Measurements from ENCODE around the gene LYST. TPM values are rescaled to one million over a fixed set of nuclear protein-coding genes. Genes with fewer than 3 reads are reported as not detected.
"Not testable (repeated sequence)": the region's sequence is repeated elsewhere in the genome, so short reads cannot be mapped to it uniquely, and the experiment has no call there.

Gene LYST
- total RNA-seq, 1 donor from 2014 or later: 78.2 TPM

- DNase-seq (ENCODE audit: low spot score): no peak
Measured at GRCh38 chr1:235822685-235823084, 44.0 kb downstream of the LYST start.

DNA sequence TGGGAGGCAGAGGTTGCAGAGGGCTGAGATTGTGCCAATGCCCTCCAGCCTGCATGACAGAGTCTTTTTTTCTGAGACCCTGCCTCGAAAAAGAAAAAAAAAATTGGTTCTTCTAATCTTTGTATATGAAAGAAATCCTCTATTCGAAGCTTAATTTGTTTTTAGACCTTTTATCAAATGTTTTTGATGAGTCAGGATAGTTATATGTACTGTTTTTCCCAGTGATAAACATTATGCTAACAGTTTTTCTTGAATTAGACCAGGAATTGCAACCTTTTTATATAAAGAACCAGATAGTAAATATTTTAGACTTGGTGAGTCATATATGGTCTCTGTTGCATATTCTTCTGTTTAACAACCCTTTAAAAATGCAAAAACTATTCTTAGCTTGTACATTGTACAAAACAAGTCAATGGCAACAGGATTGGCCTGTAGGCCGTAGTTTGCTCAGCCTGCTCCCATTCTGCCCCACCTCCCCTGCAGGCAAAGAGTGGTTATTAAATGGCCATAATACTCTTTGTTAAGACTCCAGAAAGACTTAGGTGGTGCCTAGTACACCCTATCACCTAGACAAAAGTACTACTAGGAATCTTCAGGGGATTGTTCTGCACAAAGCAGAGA lies 45.2 kb downstream of the LYST start:
- peak; percentile 31 for DNase-seq (ENCODE audit: low spot score)

DNA sequence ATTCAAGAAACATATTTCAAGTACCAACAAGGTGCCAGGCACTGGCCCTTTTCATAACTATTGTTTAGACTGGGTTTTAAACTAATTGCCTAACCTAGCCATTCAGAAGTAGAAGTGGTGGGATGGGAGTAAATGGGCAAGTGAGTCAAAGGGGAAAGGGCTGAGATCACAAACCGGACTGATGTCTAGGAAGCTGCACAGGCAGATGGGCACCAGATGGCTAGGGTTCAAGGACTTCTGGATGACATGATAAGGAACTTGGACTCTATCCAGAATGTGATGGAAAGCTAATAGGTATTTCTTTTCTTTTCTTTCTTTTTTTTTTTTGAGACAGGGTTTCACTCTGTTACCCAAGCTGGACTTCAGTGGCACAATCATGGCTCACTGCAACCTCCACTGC lies 46.6 kb downstream of the LYST start:
- DNase-seq (ENCODE audit: low spot score): no peak

- no peak for DNase-seq (ENCODE audit: low spot score)
Measured at GRCh38 chr1:235818632-235819136, 48.0 kb downstream of the LYST start.

- no peak for DNase-seq (ENCODE audit: low spot score)
Measured at GRCh38 chr1:235817101-235817728, 49.5 kb downstream of the LYST start.

GRCh38 chr1:235809688-235810397 lies 56.9 kb downstream of the LYST start:
- DNase-seq (ENCODE audit: low spot score): peak; percentile 85

- no peak for DNase-seq (ENCODE audit: low spot score)
Measured at GRCh38 chr1:235808223-235808622, 58.5 kb downstream of the LYST start.

GRCh38 chr1:235806123-235806522 lies 60.6 kb downstream of the LYST start:
- DNase-seq (ENCODE audit: low spot score): no peak

DNA sequence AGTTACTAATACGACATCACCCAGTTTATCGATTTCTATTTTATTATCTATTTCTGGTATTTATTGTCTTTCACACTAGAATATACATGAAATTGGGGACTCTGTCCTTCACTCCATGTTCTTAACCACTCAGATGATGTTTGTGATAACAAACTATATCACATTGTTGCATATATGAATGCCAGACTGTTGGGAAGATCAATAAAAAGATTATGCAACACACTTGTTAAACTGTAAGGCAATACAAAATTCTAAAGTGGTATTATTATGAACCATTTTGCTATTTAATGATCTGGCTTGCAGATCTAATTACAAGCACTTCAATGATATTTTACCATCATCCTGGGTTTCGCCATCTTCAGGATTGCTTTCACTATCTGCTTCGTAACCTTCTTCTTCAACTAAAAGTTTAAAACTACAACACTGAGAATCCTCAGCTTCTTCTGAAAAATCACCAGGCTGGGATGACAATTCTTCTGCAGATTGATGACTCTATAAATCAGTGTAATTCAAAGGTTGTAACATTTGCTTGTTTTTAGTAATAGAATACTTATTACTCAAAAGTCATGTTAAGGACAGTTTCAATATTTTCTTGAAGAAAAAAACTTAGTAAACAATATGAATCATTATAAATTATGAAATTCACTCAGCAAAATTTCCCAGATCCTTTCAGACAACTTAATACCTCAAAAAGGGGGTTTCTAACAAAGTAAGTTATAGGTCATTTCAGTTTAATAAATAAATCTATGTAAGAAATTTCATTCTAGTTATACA lies 63.9 kb downstream of the LYST start:
- no peak for DNase-seq (ENCODE audit: low spot score)

DNA sequence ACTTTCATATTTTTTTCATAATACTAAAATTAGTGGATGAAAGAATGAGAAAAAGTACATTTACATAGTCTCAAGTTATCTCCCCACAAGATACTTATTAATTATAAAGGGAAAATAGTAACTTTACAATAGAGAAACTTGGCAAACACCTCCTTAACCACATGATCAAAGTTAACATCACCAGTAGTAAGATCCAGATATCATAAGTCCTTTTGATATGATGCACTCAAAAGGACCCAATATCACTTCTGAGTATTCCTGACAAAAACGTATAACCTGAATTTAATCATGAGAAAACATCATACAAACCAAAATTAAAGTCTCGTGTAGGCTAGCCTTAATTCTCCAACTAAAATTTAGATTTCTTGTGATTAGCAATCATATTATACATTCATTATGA lies 67.4 kb downstream of the LYST start:
- no peak for DNase-seq (ENCODE audit: low spot score)

- no peak for DNase-seq (ENCODE audit: low spot score)
Measured at GRCh38 chr1:235791532-235792060, 75.1 kb downstream of the LYST start.

GRCh38 chr1:235790123-235790522 lies 76.6 kb downstream of the LYST start:
- DNase-seq (ENCODE audit: low spot score): no peak

DNA sequence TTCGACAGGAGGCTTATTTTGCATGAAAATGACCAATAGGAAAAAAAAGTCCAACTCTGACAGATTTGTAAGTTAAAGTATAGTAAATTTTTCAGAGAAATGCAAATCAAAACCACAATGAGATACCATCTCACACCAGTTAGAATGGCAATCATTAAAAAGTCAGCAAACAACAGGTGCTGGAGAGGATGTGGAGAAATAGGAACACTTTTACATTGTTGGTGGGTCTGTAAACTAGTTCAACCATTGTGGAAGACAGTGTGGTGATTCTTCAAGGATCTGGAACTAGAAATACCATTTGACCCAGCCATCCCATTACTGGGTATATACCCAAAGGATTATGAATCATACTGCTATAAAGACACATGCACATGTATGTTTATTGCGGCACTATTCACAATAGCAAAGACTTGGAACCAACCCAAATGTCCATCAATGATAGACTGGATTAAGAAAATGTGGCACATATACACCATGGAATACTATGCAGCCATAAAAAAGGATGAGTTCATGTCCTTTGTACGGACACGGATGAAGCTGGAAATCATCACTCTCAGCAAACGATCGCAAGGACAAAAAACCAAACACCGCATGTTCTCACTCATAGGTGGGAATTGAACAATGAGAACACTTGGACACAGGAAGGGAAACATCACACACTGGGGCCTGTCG lies 80.3 kb downstream of the LYST start:
- DNase-seq (ENCODE audit: low spot score): not testable (repeated sequence)

DNA sequence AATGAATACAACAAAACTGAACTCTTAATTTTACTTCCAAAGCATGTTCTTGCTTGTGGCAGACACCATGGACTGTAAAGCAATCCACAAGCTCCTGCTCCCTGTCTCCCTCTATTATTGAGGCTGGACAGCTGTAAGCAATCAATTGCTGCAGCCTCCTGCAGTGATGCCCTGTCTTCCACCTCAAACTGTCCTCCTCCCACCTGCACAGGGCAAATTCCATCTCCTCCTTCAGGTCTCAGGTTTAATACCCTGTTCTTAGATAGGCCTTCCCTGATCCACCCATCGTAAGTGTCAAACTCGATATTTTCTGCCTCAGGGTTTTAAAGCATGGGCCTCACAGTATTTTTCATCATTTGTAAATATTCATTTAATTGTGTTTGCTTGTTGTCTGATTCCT lies 81.8 kb downstream of the LYST start:
- DNase-seq (ENCODE audit: low spot score): no peak

GRCh38 chr1:235783148-235783776 lies 83.4 kb downstream of the LYST start:
- peak; percentile 66 for DNase-seq (ENCODE audit: low spot score)

GRCh38 chr1:235782601-235783000 lies 84.1 kb downstream of the LYST start:
- DNase-seq (ENCODE audit: low spot score): peak; percentile 4

GRCh38 chr1:235781807-235782206 lies 84.9 kb downstream of the LYST start:
- no peak for DNase-seq (ENCODE audit: low spot score)

GRCh38 chr1:235779770-235780169 lies 86.9 kb downstream of the LYST start:
- no peak for DNase-seq (ENCODE audit: low spot score)

GRCh38 chr1:235776396-235776795 lies 90.3 kb downstream of the LYST start:
- DNase-seq (ENCODE audit: low spot score): no peak

DNA sequence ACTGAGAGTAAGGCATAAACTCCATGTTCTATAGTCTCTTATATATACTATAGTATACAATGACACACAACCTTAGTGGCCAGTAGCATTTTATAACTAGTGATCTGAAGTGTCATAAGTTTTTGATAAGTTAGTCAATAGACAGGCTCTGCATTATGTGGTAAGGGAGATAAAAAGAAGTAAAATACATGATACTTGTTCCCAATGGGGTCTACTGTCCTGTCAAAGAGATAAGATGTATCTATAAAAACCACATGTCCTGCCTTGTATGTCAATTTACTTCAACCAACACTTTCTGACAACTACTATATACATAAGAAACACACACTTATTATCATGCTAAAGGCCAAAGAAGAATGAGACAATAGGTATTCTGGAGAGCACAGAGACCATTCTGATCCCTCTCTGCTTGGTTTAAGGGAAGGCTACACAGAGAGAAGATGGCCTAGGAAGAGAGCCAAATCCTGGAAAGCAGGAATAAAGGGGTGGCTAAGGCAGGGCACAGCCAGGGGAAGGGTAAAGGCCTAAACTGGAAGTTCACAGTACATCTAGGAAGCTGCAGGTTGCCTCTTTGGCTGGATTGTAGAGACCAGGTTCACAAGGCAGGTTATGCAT lies 91.4 kb downstream of the LYST start:
- DNase-seq (ENCODE audit: low spot score): no peak

Measured in umbilical cord (tissue), 2 donors.